Lung microvascular endothelial cell (primary cell): Measurements from ENCODE around the gene CLMN. TPM values are rescaled to one million over a fixed set of nuclear protein-coding genes. Genes with fewer than 3 reads are reported as not detected.
"Not testable (repeated sequence)": the region's sequence is repeated elsewhere in the genome, so short reads cannot be mapped to it uniquely, and the experiment has no call there.

Experiments used
- DNase-seq, 2 donors: peaks; one replicate each; pipeline versions ENCODE4 v3.0.0 to v3.0.0-alpha.2; 2010; ENCODE audit warnings: low read depth in 2 of 2
- total RNA-seq: library from RNA; depleted of rRNA; stranded (reverse); fragments of >200 nt; gene quantifications from 2 replicates; pipeline ENCODE4 v1.2.1, GENCODE V29; 2014

Gene CLMN
- total RNA-seq, 1 donor from 2014 or later, result 0.20 TPM

GRCh38 chr14:95288672-95289322 lies 30.9 kb downstream of the CLMN start:
- no peak for DNase-seq

GRCh38 chr14:95287176-95287754 lies 32.4 kb downstream of the CLMN start:
- no peak for DNase-seq

- no peak for DNase-seq
Observed at GRCh38 chr14:95286645-95287044, 33.1 kb downstream of the CLMN start.

- DNase-seq, result no peak
Observed at GRCh38 chr14:95285566-95285965, 34.1 kb downstream of the CLMN start.

GRCh38 chr14:95283802-95284201 lies 35.9 kb downstream of the CLMN start:
- DNase-seq, result not testable (repeated sequence)

GRCh38 chr14:95282986-95283380 lies 36.7 kb downstream of the CLMN start:
- not testable (repeated sequence) for DNase-seq

- DNase-seq, result no peak
Observed at GRCh38 chr14:95282354-95282985, 37.2 kb downstream of the CLMN start.

- DNase-seq, result no peak
Observed at GRCh38 chr14:95281560-95282176, 38.0 kb downstream of the CLMN start.

- DNase-seq, result peak in 1 of 2 donors; percentile 30
Observed at GRCh38 chr14:95275494-95275893, 44.2 kb downstream of the CLMN start.

- no peak for DNase-seq
Observed at GRCh38 chr14:95274874-95275273, 44.8 kb downstream of the CLMN start.

- no peak for DNase-seq
Observed at GRCh38 chr14:95274279-95274678, 45.4 kb downstream of the CLMN start.

- no peak for DNase-seq
Observed at GRCh38 chr14:95273001-95273978, 46.4 kb downstream of the CLMN start.

GRCh38 chr14:95272057-95272456 lies 47.7 kb downstream of the CLMN start:
- DNase-seq, result no peak

- no peak for DNase-seq
Observed at GRCh38 chr14:95270203-95270602, 49.5 kb downstream of the CLMN start.

- DNase-seq, result no peak
Observed at GRCh38 chr14:95269493-95269892, 50.2 kb downstream of the CLMN start.

- DNase-seq, result no peak
Observed at GRCh38 chr14:95268350-95268749, 51.4 kb downstream of the CLMN start.

GRCh38 chr14:95267306-95267705 lies 52.4 kb downstream of the CLMN start:
- DNase-seq, result peak in 1 of 2 donors; percentile 88

GRCh38 chr14:95265106-95266094 lies 54.3 kb downstream of the CLMN start:
- DNase-seq, result peak; percentile 52 to 99

- no peak for DNase-seq
Observed at GRCh38 chr14:95264271-95264973, 55.3 kb downstream of the CLMN start.
